ENCODE results near the gene PRRX2. TPM values are rescaled to one million over a fixed set of nuclear protein-coding genes. Genes with fewer than 3 reads are reported as not detected.

PRRX2 gene
- total RNA-seq, 5 donors from 2014 or later (not counting 1 experiment from before 2014, with no cell fraction given): 0.26 TPM; not detected in 4

- Histone ChIP-seq H3K9me3 (no peaks in the 10 kb centered on the region), H3K36me3 (ENCODE audit: control insufficient read depth in 2 of 2, extremely low read depth in 1 of 2, insufficient read depth in 1 of 2, low read length in 1 of 2) (no peaks in the 10 kb centered on the region), H3K4me3 (ENCODE audit: control insufficient read depth in 1 of 2, extremely low read depth in 1 of 2, low read length in 1 of 2) (no peak overlapping the region), H3K27ac (ENCODE audit: low read length) (no peak overlapping the region), H3K27me3 (replicated peaks in 1 of 2; ENCODE audit: control insufficient read depth in 2 of 2, extremely low read depth in 1 of 2, insufficient read depth in 2 of 2, low read length in 1 of 2) (peaks cover 0 to 33% of the 10 kb centered on the region in 2 experiments), H3K4me1 (ENCODE audit: control insufficient read depth in 1 of 2, extremely low read depth in 1 of 2, insufficient read depth in 2 of 2, low read length in 2 of 2) (no peaks in the 10 kb centered on the region)
- Mint-ChIP-seq H3K36me3 (no peaks in the 10 kb centered on the region), H3K4me3 (no peak overlapping the region), H3K27ac (no peak overlapping the region), H3K27me3 (peaks cover 4 to 15% of the 10 kb centered on the region in 2 donors), H3K4me1 (no peaks in the 10 kb centered on the region), H3K9me3 (no peaks in the 10 kb centered on the region)
- DNase-seq: no peak
- 62% methylated on average over 3 of the region's 3 CpGs for WGBS (ENCODE audit: insufficient coverage)
- POLR2A ChIA-PET: no interaction called here
- no peak for ATAC-seq (replicated peaks in 1 of 4)
- CTCF ChIA-PET: no interaction called here
These were observed 20.4 kb downstream of the PRRX2 start for GRCh38 chr9:129685933-129686259.

GRCh38 chr9:129686736-129687135 is 21.3 kb downstream of the PRRX2 start:
- H3K9me3 ChIP-seq: no peaks in the 10 kb centered on the region
- CTCF ChIA-PET: no interaction called here
- no peaks in the 10 kb centered on the region for H3K4me1 ChIP-seq (ENCODE audit: control insufficient read depth in 1 of 2, extremely low read depth in 1 of 2, insufficient read depth in 2 of 2, low read length in 2 of 2)
- DNase-seq (no peak), ATAC-seq (replicated peaks in 1 of 4) (no peak)
- no peaks in the 10 kb centered on the region for H3K36me3 Mint-ChIP-seq
- no peak overlapping the region for H3K4me3 ChIP-seq (ENCODE audit: control insufficient read depth in 1 of 2, extremely low read depth in 1 of 2, low read length in 1 of 2)
- 60% methylated on average over 2 of the region's 9 CpGs for WGBS (ENCODE audit: insufficient coverage)
- H3K27me3 Mint-ChIP-seq: peaks cover 4 to 13% of the 10 kb centered on the region in 2 donors
- no peak overlapping the region for H3K4me3 Mint-ChIP-seq
- peaks cover 0 to 28% of the 10 kb centered on the region in 2 experiments for H3K27me3 ChIP-seq (replicated peaks in 1 of 2; ENCODE audit: control insufficient read depth in 2 of 2, extremely low read depth in 1 of 2, insufficient read depth in 2 of 2, low read length in 1 of 2)
- H3K9me3 Mint-ChIP-seq: no peaks in the 10 kb centered on the region
- no peak overlapping the region for H3K27ac Mint-ChIP-seq
- H3K4me1 Mint-ChIP-seq: no peaks in the 10 kb centered on the region
- H3K36me3 ChIP-seq (ENCODE audit: control insufficient read depth in 2 of 2, extremely low read depth in 1 of 2, insufficient read depth in 1 of 2, low read length in 1 of 2): no peaks in the 10 kb centered on the region
- H3K27ac ChIP-seq (ENCODE audit: low read length): no peak overlapping the region
- POLR2A ChIA-PET: no interaction called here

- 74% methylated on average over 5 of the region's 10 CpGs for WGBS (ENCODE audit: insufficient coverage)
- Histone ChIP-seq H3K9me3 (no peaks in the 10 kb centered on the region), H3K27ac (ENCODE audit: low read length) (no peak overlapping the region), H3K27me3 (replicated peaks in 1 of 2; ENCODE audit: control insufficient read depth in 2 of 2, extremely low read depth in 1 of 2, insufficient read depth in 2 of 2, low read length in 1 of 2) (peaks cover 0 to 22% of the 10 kb centered on the region in 2 experiments), H3K4me1 (ENCODE audit: control insufficient read depth in 1 of 2, extremely low read depth in 1 of 2, insufficient read depth in 2 of 2, low read length in 2 of 2) (no peaks in the 10 kb centered on the region), H3K4me3 (ENCODE audit: control insufficient read depth in 1 of 2, extremely low read depth in 1 of 2, low read length in 1 of 2) (no peak overlapping the region), H3K36me3 (ENCODE audit: control insufficient read depth in 2 of 2, extremely low read depth in 1 of 2, insufficient read depth in 1 of 2, low read length in 1 of 2) (no peaks in the 10 kb centered on the region)
- no peak for DNase-seq
- no peak for ATAC-seq (replicated peaks in 1 of 4)
- no peaks in the 10 kb centered on the region for H3K36me3 Mint-ChIP-seq
- no peaks in the 10 kb centered on the region for H3K4me1 Mint-ChIP-seq
- H3K4me3 Mint-ChIP-seq: no peak overlapping the region
- POLR2A ChIA-PET: no interaction called here
- H3K9me3 Mint-ChIP-seq: no peaks in the 10 kb centered on the region
- CTCF ChIA-PET: no interaction called here
- peaks cover under 1 to 9% of the 10 kb centered on the region in 2 donors for H3K27me3 Mint-ChIP-seq
- no peak overlapping the region for H3K27ac Mint-ChIP-seq
These were observed 21.9 kb downstream of the PRRX2 start for GRCh38 chr9:129687391-129687790.

- Histone ChIP-seq H3K4me3 (ENCODE audit: control insufficient read depth in 1 of 2, extremely low read depth in 1 of 2, low read length in 1 of 2) (no peak overlapping the region), H3K27ac (ENCODE audit: low read length) (no peak overlapping the region), H3K4me1 (ENCODE audit: control insufficient read depth in 1 of 2, extremely low read depth in 1 of 2, insufficient read depth in 2 of 2, low read length in 2 of 2) (no peaks in the 10 kb centered on the region), H3K36me3 (ENCODE audit: control insufficient read depth in 2 of 2, extremely low read depth in 1 of 2, insufficient read depth in 1 of 2, low read length in 1 of 2) (no peaks in the 10 kb centered on the region), H3K27me3 (replicated peaks in 1 of 2; ENCODE audit: control insufficient read depth in 2 of 2, extremely low read depth in 1 of 2, insufficient read depth in 2 of 2, low read length in 1 of 2) (peaks cover 0 to 18% of the 10 kb centered on the region in 2 experiments), H3K9me3 (no peaks in the 10 kb centered on the region)
- CTCF ChIA-PET: no interaction called here
- H3K4me3 Mint-ChIP-seq: no peak overlapping the region
- H3K27me3 Mint-ChIP-seq: peaks cover 0 to 9% of the 10 kb centered on the region in 2 donors
- POLR2A ChIA-PET: no interaction called here
- DNase-seq (no peak), ATAC-seq (replicated peaks in 1 of 4) (no peak)
- no peaks in the 10 kb centered on the region for H3K36me3 Mint-ChIP-seq
- no peaks in the 10 kb centered on the region for H3K4me1 Mint-ChIP-seq
- WGBS (ENCODE audit: insufficient coverage): 90% methylated on average over 5 of the region's 11 CpGs
- no peak overlapping the region for H3K27ac Mint-ChIP-seq
- no peaks in the 10 kb centered on the region for H3K9me3 Mint-ChIP-seq
These were observed 23.0 kb downstream of the PRRX2 start for GRCh38 chr9:129688285-129689043.

- H3K9me3 Mint-ChIP-seq: no peaks in the 10 kb centered on the region
- peaks cover 17 to 25% of the 10 kb centered on the region in 2 donors for H3K27me3 Mint-ChIP-seq
- POLR2A ChIA-PET: no interaction called here
- no peak overlapping the region for H3K4me3 Mint-ChIP-seq
- Histone ChIP-seq H3K36me3 (ENCODE audit: control insufficient read depth in 2 of 2, extremely low read depth in 1 of 2, insufficient read depth in 1 of 2, low read length in 1 of 2) (no peaks in the 10 kb centered on the region), H3K27me3 (replicated peaks in 1 of 2; ENCODE audit: control insufficient read depth in 2 of 2, extremely low read depth in 1 of 2, insufficient read depth in 2 of 2, low read length in 1 of 2) (peaks cover 4 to 38% of the 10 kb centered on the region in 2 experiments), H3K4me3 (ENCODE audit: control insufficient read depth in 1 of 2, extremely low read depth in 1 of 2, low read length in 1 of 2) (no peak overlapping the region), H3K27ac (ENCODE audit: low read length) (no peak overlapping the region), H3K4me1 (ENCODE audit: control insufficient read depth in 1 of 2, extremely low read depth in 1 of 2, insufficient read depth in 2 of 2, low read length in 2 of 2) (peaks cover 0 to 4% of the 10 kb centered on the region in 2 experiments), H3K9me3 (no peaks in the 10 kb centered on the region)
- no peak for ATAC-seq (replicated peaks in 1 of 4)
- DNase-seq: no peak
- no peaks in the 10 kb centered on the region for H3K36me3 Mint-ChIP-seq
- WGBS (ENCODE audit: insufficient coverage): 100% methylated on average over 1 of the region's 5 CpGs
- peaks cover 3 to 5% (median 3%) of the 10 kb centered on the region in 3 donors for H3K4me1 Mint-ChIP-seq
- H3K27ac Mint-ChIP-seq: no peak overlapping the region
- CTCF ChIA-PET: no interaction called here
These were observed 27.1 kb downstream of the PRRX2 start for GRCh38 chr9:129692534-129692933.

GRCh38 chr9:129693741-129694140 is 28.3 kb downstream of the PRRX2 start:
- Histone ChIP-seq H3K27ac (ENCODE audit: low read length) (no peak overlapping the region), H3K9me3 (no peaks in the 10 kb centered on the region), H3K4me3 (ENCODE audit: control insufficient read depth in 1 of 2, extremely low read depth in 1 of 2, low read length in 1 of 2) (no peak overlapping the region), H3K27me3 (replicated peaks in 1 of 2; ENCODE audit: control insufficient read depth in 2 of 2, extremely low read depth in 1 of 2, insufficient read depth in 2 of 2, low read length in 1 of 2) (peaks cover 4 to 45% of the 10 kb centered on the region in 2 experiments), H3K4me1 (ENCODE audit: control insufficient read depth in 1 of 2, extremely low read depth in 1 of 2, insufficient read depth in 2 of 2, low read length in 2 of 2) (peaks cover 0 to 12% of the 10 kb centered on the region in 2 experiments), H3K36me3 (ENCODE audit: control insufficient read depth in 2 of 2, extremely low read depth in 1 of 2, insufficient read depth in 1 of 2, low read length in 1 of 2) (no peaks in the 10 kb centered on the region)
- POLR2A ChIA-PET: no interaction called here
- Mint-ChIP-seq H3K9me3 (no peaks in the 10 kb centered on the region), H3K4me1 (peaks cover 3 to 5% (median 4%) of the 10 kb centered on the region in 3 donors), H3K27ac (no peak overlapping the region), H3K4me3 (no peak overlapping the region), H3K27me3 (peaks cover 18 to 30% of the 10 kb centered on the region in 2 donors), H3K36me3 (no peaks in the 10 kb centered on the region)
- WGBS (ENCODE audit: insufficient coverage): 61% methylated on average over 4 of the region's 8 CpGs
- CTCF ChIA-PET: no interaction called here
- DNase-seq (no peak), ATAC-seq (replicated peaks in 1 of 4) (no peak)

Measured in T-cell (primary cell).